A549 (cell line): ENCODE results near the gene PTCD2. TPM values are rescaled to one million over a fixed set of nuclear protein-coding genes. Genes with fewer than 3 reads are reported as not detected.
A peak's percentile ranks its signal among the peaks of the same experiment; 100 is the strongest.

Experiments
- ATAC-seq, 2 experiments: fragments of 200-7000 bp in 1 of 2; fragments of >200 bp in 1 of 2; cut with Nextera tagmentation in 1 of 2; cut with Tn5 transposase in 1 of 2; 3 replicates each; pipeline versions ENCODE4 v1.8.0 to v1.9.1; 2018 to 2020; ENCODE audit warnings: mild to moderate bottlenecking in 1 of 2, moderate library complexity in 1 of 2
- CTCF ChIA-PET: fragments of 300-600 bp; sonication (Branson Sonifier 250); formaldehyde crosslinking; extraction: SDS; loops from one replicate; lab custom pipeline; 2021; ENCODE audit warnings: antibody characterized with exemption, inconsistent platforms; lab: Yijun Ruan, JAX
- POLR2A ChIA-PET: fragments of 350-600 bp; formaldehyde crosslinking; extraction: SDS; loops from one replicate; lab custom pipeline; 2021; ENCODE audit warnings: antibody characterized with exemption, inconsistent platforms; lab: Yijun Ruan, JAX
- DNase-seq, 2 experiments: peaks; one replicate each; pipeline versions ENCODE4 v3.0.0 to v3.0.0-alpha.2; 2011 to 2016; ENCODE audit warnings: low read depth in 1 of 2, low spot score in 1 of 2
- FAIRE-seq: peaks from 2 replicates; lab custom pipeline; 2011; peaks lifted over from hg19 to GRCh38; lab: Jason Lieb, UNC
- H3K27ac ChIP-seq, 2 experiments: fragments of >200 bp; sonication (Bioruptor Twin); formaldehyde crosslinking; 3 replicates each; pipeline ENCODE4 v1.5.1; 2016 to 2017
- H3K4me1 ChIP-seq: fragments of >200 bp; sonication (Bioruptor Twin); formaldehyde crosslinking; 3 replicates; pipeline ENCODE4 v1.6.1; 2016
- H3K4me2 ChIP-seq: fragments of >200 bp; sonication (Bioruptor Twin); formaldehyde crosslinking; 3 replicates; pipeline ENCODE4 v1.6.1; 2016
- H3K4me3 ChIP-seq: fragments of >200 bp; sonication (Bioruptor Twin); formaldehyde crosslinking; 3 replicates; pipeline ENCODE4 v1.5.1; 2016
- H3K9me3 ChIP-seq: fragments of >200 bp; sonication (Bioruptor Twin); formaldehyde crosslinking; 3 replicates; pipeline ENCODE4 v1.6.1; 2016
- CBX2 ChIP-seq: fragments of 200-600 bp; sonication (generic); IDR thresholded peaks from 2 replicates; pipeline ENCODE4 v1.6.1; 2016; ENCODE audit warnings: low read depth, mild to moderate bottlenecking, borderline replicate concordance
- CEBPB ChIP-seq, 2 experiments: fragments of >200 bp in 1 of 2; sonication (Bioruptor Twin) in 1 of 2; formaldehyde crosslinking in 1 of 2; IDR thresholded peaks; 2 replicates each; pipeline ENCODE4 v1.6.1; 2012 to 2016
- EP300 ChIP-seq, 2 experiments: fragments of >200 bp; sonication (Bioruptor Twin); formaldehyde crosslinking; IDR thresholded peaks; 2 replicates in 1 of 2; 3 replicates in 1 of 2; pipeline ENCODE4 v1.6.1; 2016 to 2017
- FOSB ChIP-seq: fragments of 250-450 bp; sonication (Bioruptor Pico); IDR thresholded peaks from 2 replicates; pipeline ENCODE4 v1.5.0; 2020; ENCODE audit warnings: mild to moderate bottlenecking, moderate library complexity
- FOSL2 ChIP-seq, 2 experiments: fragments of 450-650 bp in 1 of 2; fragments of >200 bp in 1 of 2; sonication (Bioruptor Twin) in 1 of 2; formaldehyde crosslinking; IDR thresholded peaks; 2 replicates each; pipeline versions ENCODE4 v1.5.0 to v1.6.1; 2016 to 2020; ENCODE audit warnings: mild to moderate bottlenecking in 1 of 2, moderate library complexity in 1 of 2
- GATA3 ChIP-seq: IDR thresholded peaks from 2 replicates; pipeline ENCODE4 v1.6.1; 2012; ENCODE audit warnings: borderline replicate concordance
- HES2 ChIP-seq: fragments of >200 bp; sonication (Bioruptor Twin); formaldehyde crosslinking; IDR thresholded peaks from 2 replicates; pipeline ENCODE4 v1.6.1; 2016
- HOXB5 ChIP-seq: fragments of 250-450 bp; sonication (Bioruptor Pico); IDR thresholded peaks from 2 replicates; pipeline ENCODE4 v1.5.0; 2020; ENCODE audit warnings: mild to moderate bottlenecking, moderate library complexity
- JUN ChIP-seq, 2 experiments: fragments of >200 bp; sonication (Bioruptor Twin); formaldehyde crosslinking; IDR thresholded peaks; 2 replicates in 1 of 2; 3 replicates in 1 of 2; pipeline ENCODE4 v1.6.1; 2016 to 2017
- JUNB ChIP-seq: fragments of >200 bp; sonication (Bioruptor Twin); formaldehyde crosslinking; IDR thresholded peaks from 2 replicates; pipeline ENCODE4 v1.6.1; 2016
- MAFK ChIP-seq: fragments of 450-650 bp; IDR thresholded peaks from 2 replicates; pipeline ENCODE4 v1.6.1; 2014; ENCODE audit not compliant: partially characterized antibody
- MAX ChIP-seq: IDR thresholded peaks from 2 replicates; pipeline ENCODE4 v1.6.1; 2012
- MYC ChIP-seq: IDR thresholded peaks from 2 replicates; pipeline ENCODE4 v1.6.1; 2012; ENCODE audit warnings: mild to moderate bottlenecking, inconsistent platforms, low read length, improper control_type of control experiment, borderline replicate concordance
- NFE2L2 ChIP-seq: fragments of 150-350 bp; conservative IDR thresholded peaks from 2 replicates; pipeline ENCODE4 v1.6.1; 2014; ENCODE audit warnings: low read length
- POLR2AphosphoS2 ChIP-seq: conservative IDR thresholded peaks from 2 replicates; pipeline ENCODE4 v1.6.1; 2012; ENCODE audit warnings: low read length, improper control_type of control experiment, inconsistent platforms
- RAD21 ChIP-seq, 2 experiments: fragments of >200 bp in 1 of 2; sonication (Bioruptor Twin) in 1 of 2; formaldehyde crosslinking in 1 of 2; IDR thresholded peaks in 1 of 2; conservative IDR thresholded peaks in 1 of 2; 2 replicates in 1 of 2; 3 replicates in 1 of 2; pipeline ENCODE4 v1.6.1; 2012 to 2018; ENCODE audit warnings: inconsistent platforms in 1 of 2
- ZC3H11A ChIP-seq: fragments of 450-650 bp; IDR thresholded peaks from 2 replicates; pipeline ENCODE4 v1.6.1; 2014; ENCODE audit warnings: antibody characterized with exemption, mild to moderate bottlenecking
- ZFP36 ChIP-seq: fragments of 450-650 bp; IDR thresholded peaks from 2 replicates; pipeline ENCODE4 v1.6.1; 2014; ENCODE audit warnings: borderline replicate concordance; ENCODE audit not compliant: partially characterized antibody
- WGBS: methylation state at CpG from one replicate; pipeline ENCODE4 v1.1.6; 2017; ENCODE audit errors: missing lambda C conversion rate; 5-methylcytosine and 5-hydroxymethylcytosine counted together
- polyA plus RNA-seq, 4 experiments: library from polyadenylated mRNA; depleted of rRNA in 3 of 4; stranded (reverse); fragments of >200 nt; fragmentation: RNase III in 1 of 4; extraction: RNeasy Plus Mini Kit Qiagen cat#74134 plus additional on column Dnase treatment in 1 of 4; gene quantifications; 2 replicates in 3 of 4; 3 replicates in 1 of 4; pipeline ENCODE4 v1.2.3, GENCODE V29; 2011 to 2017
- TF ChIP-seq, protein P1 (sequence below): IDR thresholded peaks from 2 replicates; pipeline ENCODE4 v1.6.1; 2012
- TF ChIP-seq, protein P2 (sequence below): fragments of 250-450 bp; sonication (Bioruptor Pico); IDR thresholded peaks from 2 replicates; pipeline ENCODE4 v1.5.0; 2021; ENCODE audit warnings: mild to moderate bottlenecking, moderate library complexity, borderline replicate concordance
- TF ChIP-seq, protein P3 (sequence below): fragments of >200 bp; sonication (Bioruptor Twin); formaldehyde crosslinking; IDR thresholded peaks from 3 replicates; pipeline ENCODE4 v1.6.1; 2016

PTCD2 gene
- polyA plus RNA-seq, 2 of the 4 experiments (the other 2 are of a cell fraction) = 13.2 to 31.1 TPM

GRCh38 chr5:72338689-72339209 lies 18.6 kb downstream of the PTCD2 start:
- ChIA-PET POLR2A (no interaction called here), CTCF (interaction anchor here (1.4 to 1.6 kb wide), 2 partner anchors 9 to 185 kb away, joined by 5 read pairs; no protein-coding TSS in a partner anchor)
- FAIRE-seq (no peak), DNase-seq (no peak), ATAC-seq (no peak)
- Histone ChIP-seq H3K4me3 (no peak overlapping the region), H3K27ac (peak overlapping the region in 1 of 2 experiments; percentile 18; a peak in 2 of 6 replicates), H3K9me3 (no peaks in the 10 kb centered on the region), H3K4me2 (no peak overlapping the region), H3K4me1 (0 out of 3 replicates have a peak, but pooled peaks cover 4% of the 10 kb centered on the region)
- WGBS = 91% methylated on average over 4 of the region's 4 CpGs
- peak; percentile 76 for TF ChIP-seq MAFK
- TF ChIP-seq, protein P1, sequence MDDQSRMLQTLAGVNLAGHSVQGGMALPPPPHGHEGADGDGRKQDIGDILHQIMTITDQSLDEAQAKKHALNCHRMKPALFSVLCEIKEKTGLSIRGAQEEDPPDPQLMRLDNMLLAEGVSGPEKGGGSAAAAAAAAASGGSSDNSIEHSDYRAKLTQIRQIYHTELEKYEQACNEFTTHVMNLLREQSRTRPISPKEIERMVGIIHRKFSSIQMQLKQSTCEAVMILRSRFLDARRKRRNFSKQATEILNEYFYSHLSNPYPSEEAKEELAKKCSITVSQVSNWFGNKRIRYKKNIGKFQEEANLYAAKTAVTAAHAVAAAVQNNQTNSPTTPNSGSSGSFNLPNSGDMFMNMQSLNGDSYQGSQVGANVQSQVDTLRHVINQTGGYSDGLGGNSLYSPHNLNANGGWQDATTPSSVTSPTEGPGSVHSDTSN = no peak
- peak; percentile 71 for TF ChIP-seq NFE2L2

DNA sequence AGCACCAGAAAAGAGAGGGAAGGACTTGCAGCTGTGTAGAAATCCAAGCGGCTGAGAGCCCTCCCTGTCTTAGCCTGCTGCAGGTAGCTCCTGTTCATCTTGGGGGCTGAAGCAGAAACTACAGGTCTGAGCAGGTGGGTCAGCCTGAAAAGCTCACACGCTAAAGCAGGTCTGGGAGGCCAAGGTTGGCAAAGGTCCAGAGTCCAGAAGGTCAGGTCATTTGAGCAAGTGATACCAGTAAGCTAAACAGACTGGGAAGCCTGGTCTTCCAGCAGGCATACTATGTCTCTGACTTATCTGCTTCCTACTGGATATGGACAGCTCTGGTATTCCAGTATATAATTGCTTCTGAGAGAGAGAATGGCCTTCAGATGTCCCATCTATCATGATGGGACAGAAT lies 26.2 kb downstream of the PTCD2 start:
- TF ChIP-seq, protein P2, sequence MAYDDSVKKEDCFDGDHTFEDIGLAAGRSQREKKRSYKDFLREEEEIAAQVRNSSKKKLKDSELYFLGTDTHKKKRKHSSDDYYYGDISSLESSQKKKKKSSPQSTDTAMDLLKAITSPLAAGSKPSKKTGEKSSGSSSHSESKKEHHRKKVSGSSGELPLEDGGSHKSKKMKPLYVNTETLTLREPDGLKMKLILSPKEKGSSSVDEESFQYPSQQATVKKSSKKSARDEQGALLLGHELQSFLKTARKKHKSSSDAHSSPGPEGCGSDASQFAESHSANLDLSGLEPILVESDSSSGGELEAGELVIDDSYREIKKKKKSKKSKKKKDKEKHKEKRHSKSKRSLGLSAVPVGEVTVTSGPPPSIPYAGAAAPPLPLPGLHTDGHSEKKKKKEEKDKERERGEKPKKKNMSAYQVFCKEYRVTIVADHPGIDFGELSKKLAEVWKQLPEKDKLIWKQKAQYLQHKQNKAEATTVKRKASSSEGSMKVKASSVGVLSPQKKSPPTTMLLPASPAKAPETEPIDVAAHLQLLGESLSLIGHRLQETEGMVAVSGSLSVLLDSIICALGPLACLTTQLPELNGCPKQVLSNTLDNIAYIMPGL = no peak
- TF ChIP-seq POLR2AphosphoS2 (no peak), FOSL2 (IDR thresholded peaks at IDR 0.05) (no peak), FOSL2 (CRISPR knock-in tag; IDR thresholded peaks at IDR 0.05) (no peak), FOSB (CRISPR knock-in tag) (no peak), ZC3H11A (no peak)
- TF ChIP-seq, protein P1 = no peak
- H3K4me1 ChIP-seq = peaks cover 39% of the 10 kb centered on the region
- ChIA-PET POLR2A (interaction anchor here (1.2 to 1.5 kb wide), 2 partner anchors 26 to 38 kb away, joined by 3 to 5 read pairs; partner anchors contain the start of gene PTCD2), CTCF (interaction anchor here (0.9 to 1.0 kb wide), 3 partner anchors 9 to 242 kb away, joined by 3 to 5 read pairs (median 4); no protein-coding TSS in a partner anchor)
- FAIRE-seq (no peak), ATAC-seq (peak; percentile 15 to 31; a peak in 2 of 6 replicates), DNase-seq (no peak)
- WGBS = 73% methylated on average over 2 of the region's 2 CpGs
- peak overlapping the region; percentile 85 to 92 for H3K27ac ChIP-seq
- H3K9me3 ChIP-seq = peaks cover 3% of the 10 kb centered on the region; the same call in 1 of the 3 replicates
- H3K4me2 ChIP-seq = peak overlapping the region; percentile 9; the same call in 2 of the 3 replicates
- H3K4me3 ChIP-seq = no peak overlapping the region

- POLR2A ChIA-PET = interaction anchor here (0.6 to 1.5 kb wide), 4 partner anchors 28 to 752 kb away, joined by 3 to 12 read pairs (median 4); partner anchors contain the start of genes MRPS27 and PTCD2
- FAIRE-seq = peak; percentile 83
Measured at GRCh38 chr5:72347801-72348308, 27.7 kb downstream of the PTCD2 start.

More at GRCh38 chr5:72347801-72348308, 27.7 kb downstream of the PTCD2 start:
- peaks cover 44% of the 10 kb centered on the region for H3K4me1 ChIP-seq
- H3K27ac ChIP-seq = peak overlapping the region; percentile 85 to 92
- H3K9me3 ChIP-seq = peaks cover 3% of the 10 kb centered on the region; the same call in 1 of the 3 replicates
- CTCF ChIA-PET = interaction anchor here (0.8 to 1.1 kb wide), 2 partner anchors 9 to 608 kb away, joined by 3 to 5 read pairs; no protein-coding TSS in a partner anchor
- no peak overlapping the region for H3K4me3 ChIP-seq
- DNase-seq = peak; percentile 83 to 86
- peak; percentile 98 to 99 for ATAC-seq
- TF ChIP-seq FOSL2 (IDR thresholded peaks at IDR 0.05) (peak; percentile 92), FOSL2 (CRISPR knock-in tag; IDR thresholded peaks at IDR 0.05) (peak; percentile 85), GATA3 (peak; percentile 88; the same call in 1 of the 2 replicates), EP300 (IDR thresholded peaks at IDR 0.05) (peak; percentile 91 to 97), MYC (no peak), MAX (peak; percentile 61), ZFP36 (no peak), CBX2 (no peak), CEBPB (IDR thresholded peaks at IDR 0.05) (peak; percentile 93 to 96), JUN (IDR thresholded peaks at IDR 0.05) (peak; percentile 92 to 94), JUNB (peak; percentile 98), HOXB5 (CRISPR knock-in tag) (0 out of 2 replicates have a peak, but pooled peaks have one; percentile 25), RAD21 (conservative IDR thresholded peaks at IDR 0.05 in 1 of 2, IDR thresholded peaks at IDR 0.05 in 1 of 2) (peak in 1 of 2 experiments; percentile 8; a peak in 1 of 5 replicates), HES2 (peak; percentile 87)
- TF ChIP-seq, protein P3, sequence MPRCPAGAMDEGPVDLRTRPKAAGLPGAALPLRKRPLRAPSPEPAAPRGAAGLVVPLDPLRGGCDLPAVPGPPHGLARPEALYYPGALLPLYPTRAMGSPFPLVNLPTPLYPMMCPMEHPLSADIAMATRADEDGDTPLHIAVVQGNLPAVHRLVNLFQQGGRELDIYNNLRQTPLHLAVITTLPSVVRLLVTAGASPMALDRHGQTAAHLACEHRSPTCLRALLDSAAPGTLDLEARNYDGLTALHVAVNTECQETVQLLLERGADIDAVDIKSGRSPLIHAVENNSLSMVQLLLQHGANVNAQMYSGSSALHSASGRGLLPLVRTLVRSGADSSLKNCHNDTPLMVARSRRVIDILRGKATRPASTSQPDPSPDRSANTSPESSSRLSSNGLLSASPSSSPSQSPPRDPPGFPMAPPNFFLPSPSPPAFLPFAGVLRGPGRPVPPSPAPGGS = peak; percentile 92; the same call in 2 of the 3 replicates
- H3K4me2 ChIP-seq = peak overlapping the region; percentile 65
- 3% methylated on average over 4 of the region's 4 CpGs for WGBS
